Naive thymus-derived CD4-positive, alpha-beta T cell (primary cell): ENCODE results near the gene CCDC192. TPM values are rescaled to one million over a fixed set of nuclear protein-coding genes. Genes with fewer than 3 reads are reported as not detected.

Experiments used
- ATAC-seq: fragments of 150-1000 bp; cut with Tn5 transposase; 2 replicates; pipeline ENCODE4 v1.10.0; 2021; ENCODE audit warnings: mild to moderate bottlenecking, moderate library complexity
- CTCF ChIA-PET: fragments of 350-600 bp; sonication (Branson Sonifier 250); formaldehyde crosslinking; loops from one replicate; lab custom pipeline; 2021; ENCODE audit warnings: antibody characterized with exemption; lab: Charles Lee
- POLR2A ChIA-PET: fragments of 350-600 bp; sonication (Branson Sonifier 250); formaldehyde crosslinking; loops from one replicate; lab custom pipeline; 2021; ENCODE audit warnings: antibody characterized with exemption, inconsistent platforms; lab: Charles Lee
- DNase-seq, 9 donors: peaks; one replicate each; pipeline versions ENCODE4 v3.0.0 to v3.0.0-alpha.2; 2020 to 2022; ENCODE audit warnings: mixed read lengths in 1 of 9
- H3K27ac ChIP-seq: one replicate; pipeline ENCODE4 v1.7.0; 2013; ENCODE audit warnings: mild to moderate bottlenecking, low read depth, low read length, moderate library complexity
- H3K27me3 ChIP-seq, 2 donors: one replicate each; pipeline ENCODE4 v1.7.0; 2013; ENCODE audit warnings: low read length in 2 of 2, mild to moderate bottlenecking in 2 of 2, moderate library complexity in 2 of 2; ENCODE audit not compliant: control insufficient read depth in 2 of 2, insufficient read depth in 2 of 2
- H3K36me3 ChIP-seq, 3 experiments: 1 replicate in 2 of 3; 2 replicates in 1 of 3; pipeline ENCODE4 v1.7.0; 2013; ENCODE audit warnings: low read length in 3 of 3, mild to moderate bottlenecking in 3 of 3, moderate library complexity in 1 of 3; ENCODE audit not compliant: insufficient read depth in 3 of 3, control insufficient read depth in 2 of 3
- H3K4me1 ChIP-seq, 2 donors: one replicate each; pipeline ENCODE4 v1.7.0; 2013; ENCODE audit warnings: low read length in 2 of 2, mild to moderate bottlenecking in 2 of 2, moderate library complexity in 1 of 2; ENCODE audit not compliant: control insufficient read depth in 2 of 2, insufficient read depth in 2 of 2
- H3K4me3 ChIP-seq: 2 replicates; pipeline ENCODE4 v1.7.0; 2013; ENCODE audit warnings: mild to moderate bottlenecking, low read length
- H3K9me3 ChIP-seq, 3 experiments: 1 replicate in 2 of 3; 2 replicates in 1 of 3; pipeline ENCODE4 v1.7.0; 2013; ENCODE audit warnings: low read length in 3 of 3; ENCODE audit not compliant: control insufficient read depth in 2 of 3
- H3K27ac Mint-ChIP-seq, 9 donors: one replicate each; pipeline ENCODE4 v1.8.0; 2020 to 2022; ENCODE audit warnings: mixed read lengths in 9 of 9, mild to moderate bottlenecking in 8 of 9, moderate library complexity in 5 of 9, inconsistent platforms in 2 of 9
- H3K27me3 Mint-ChIP-seq, 5 donors: one replicate each; pipeline ENCODE4 v1.8.0; 2021 to 2022; ENCODE audit warnings: mixed read lengths in 5 of 5, mild to moderate bottlenecking in 1 of 5
- H3K36me3 Mint-ChIP-seq, 5 donors: one replicate each; pipeline ENCODE4 v1.8.0; 2020 to 2022; ENCODE audit warnings: mixed read lengths in 5 of 5, mild to moderate bottlenecking in 3 of 5, inconsistent platforms in 1 of 5
- H3K4me1 Mint-ChIP-seq, 7 donors: one replicate each; pipeline ENCODE4 v1.8.0; 2020 to 2022; ENCODE audit warnings: mixed read lengths in 7 of 7, mild to moderate bottlenecking in 3 of 7, inconsistent platforms in 1 of 7
- H3K4me3 Mint-ChIP-seq, 10 donors: one replicate each; pipeline ENCODE4 v1.8.0; 2020 to 2022; ENCODE audit warnings: mild to moderate bottlenecking in 10 of 10, mixed read lengths in 10 of 10, moderate library complexity in 6 of 10, inconsistent platforms in 2 of 10
- H3K9me3 Mint-ChIP-seq, 11 donors: one replicate each; pipeline ENCODE4 v1.8.0; 2020 to 2022; ENCODE audit warnings: mixed read lengths in 11 of 11, mild to moderate bottlenecking in 4 of 11, inconsistent platforms in 1 of 11, moderate library complexity in 1 of 11
- intact Hi-C, 2 donors: fragments of 100-400 bp; cut with micrococcal nuclease; formaldehyde crosslinking; loops; one replicate each; pipeline ENCODE4 v1.15.1; 2023
- polyA plus RNA-seq, 2 donors: library from polyadenylated mRNA; unstranded; fragments of 300-500 nt; fragmentation: Illumina TruSeq; gene quantifications; one replicate each; pipeline ENCODE4 v1.2.3, GENCODE V29; 2021
- total RNA-seq, 6 experiments: library from RNA in 5 of 6; stranded (reverse) in 5 of 6; gene quantifications; 1 replicate in 5 of 6; 2 replicates in 1 of 6; pipeline ENCODE4 v1.2.3 and lab custom pipeline; 2021 to 2026

CCDC192 gene
- total and polyA plus RNA-seq, 7 experiments from 2014 or later: not detected

GRCh38 chr5:127863161-127863560 is 160.0 kb downstream of the CCDC192 start:
- Mint-ChIP-seq H3K9me3 (no peaks in the 10 kb centered on the region), H3K36me3 (no peaks in the 10 kb centered on the region), H3K27ac (no peak overlapping the region), H3K27me3 (peaks cover 0 to 9% (median 5%) of the 10 kb centered on the region in 5 donors), H3K4me1 (no peaks in the 10 kb centered on the region), H3K4me3 (no peak overlapping the region)
- ChIA-PET CTCF (no interaction called here), POLR2A (no interaction called here)
- ATAC-seq: no peak
- Histone ChIP-seq H3K36me3 (no peaks in the 10 kb centered on the region), H3K4me3 (no peak overlapping the region), H3K27ac (no peak overlapping the region), H3K27me3 (no peaks in the 10 kb centered on the region), H3K4me1 (no peaks in the 10 kb centered on the region), H3K9me3 (no peaks in the 10 kb centered on the region)
- intact Hi-C loops: no loop called here
- no peak for DNase-seq

DNA sequence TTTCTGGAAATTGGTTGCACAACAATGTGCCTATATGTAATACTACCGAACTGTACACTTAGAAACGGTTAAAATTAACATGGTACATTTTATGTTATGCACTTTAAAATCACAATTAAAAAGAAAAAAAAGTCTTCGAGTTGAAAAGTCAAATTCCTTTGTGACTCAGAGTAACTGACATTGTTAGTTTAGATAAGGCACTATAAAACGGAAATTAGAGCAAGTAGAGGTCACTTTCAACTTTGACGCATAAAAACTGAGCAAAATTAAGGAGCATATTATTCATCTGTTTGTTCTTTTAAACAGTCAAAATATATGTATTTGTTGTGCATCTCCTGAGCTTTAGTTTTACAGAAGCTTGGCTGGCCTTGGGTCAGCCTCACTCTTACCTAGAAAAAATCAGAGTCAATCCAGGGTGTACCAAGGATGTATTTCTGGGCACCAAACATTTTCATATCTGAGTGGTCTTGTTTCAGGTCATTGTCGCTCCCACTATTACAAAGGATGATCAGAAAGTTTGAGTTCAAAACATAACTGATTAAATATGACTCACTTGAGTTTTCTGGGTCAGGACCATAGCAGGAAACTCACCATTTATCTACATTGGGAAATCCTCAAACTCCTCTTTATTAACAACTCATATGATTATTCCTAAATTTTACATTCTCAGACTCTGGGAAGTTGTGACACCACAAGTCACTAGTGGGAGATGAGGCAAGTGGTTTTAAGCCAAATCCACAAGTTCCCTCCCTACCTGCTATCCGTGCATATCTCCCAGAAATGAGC is 160.6 kb downstream of the CCDC192 start:
- Mint-ChIP-seq H3K27ac (no peak overlapping the region), H3K27me3 (peaks cover 0 to 13% (median 5%) of the 10 kb centered on the region in 5 donors)
- no peak for DNase-seq

DNA sequence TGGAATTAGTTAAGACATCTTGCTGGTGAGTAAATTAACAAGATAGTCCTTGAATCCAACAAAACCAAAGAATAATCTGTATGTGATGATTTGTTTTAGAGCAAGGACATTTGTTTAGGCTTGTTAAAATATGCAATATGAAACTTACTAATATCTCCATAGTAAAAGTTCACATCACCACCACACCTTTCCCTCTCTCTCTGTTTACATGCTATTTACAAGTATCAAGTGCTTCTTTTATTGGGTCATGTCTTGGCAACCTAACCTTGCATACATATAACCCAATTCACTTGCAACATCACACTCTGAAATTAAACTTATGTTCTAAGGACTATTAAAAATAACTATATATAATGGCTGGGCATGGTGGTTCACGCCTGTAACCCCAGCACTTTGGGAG is 161.3 kb downstream of the CCDC192 start:
- Mint-ChIP-seq H3K27ac (no peak overlapping the region), H3K36me3 (no peaks in the 10 kb centered on the region), H3K27me3 (peaks cover 0 to 13% (median 4%) of the 10 kb centered on the region in 5 donors), H3K4me1 (no peaks in the 10 kb centered on the region), H3K9me3 (no peaks in the 10 kb centered on the region), H3K4me3 (no peak overlapping the region)
- ChIA-PET CTCF (no interaction called here), POLR2A (no interaction called here)
- ATAC-seq: no peak
- H3K36me3 ChIP-seq: no peaks in the 10 kb centered on the region
- no peak overlapping the region for H3K4me3 ChIP-seq
- H3K27me3 ChIP-seq: no peaks in the 10 kb centered on the region
- H3K9me3 ChIP-seq: no peaks in the 10 kb centered on the region
- intact Hi-C loops: no loop called here
- no peaks in the 10 kb centered on the region for H3K4me1 ChIP-seq
- H3K27ac ChIP-seq: no peak overlapping the region
- DNase-seq: no peak

More for the DNA sequence above, 160.6 kb downstream of the CCDC192 start:
- POLR2A ChIA-PET: no interaction called here
- H3K27me3 ChIP-seq: no peaks in the 10 kb centered on the region
- no peaks in the 10 kb centered on the region for H3K36me3 Mint-ChIP-seq
- intact Hi-C loops: no loop called here
- no peak overlapping the region for H3K27ac ChIP-seq
- no peak for ATAC-seq
- H3K36me3 ChIP-seq: no peaks in the 10 kb centered on the region
- H3K4me3 ChIP-seq: no peak overlapping the region
- H3K9me3 ChIP-seq: no peaks in the 10 kb centered on the region
- no peak overlapping the region for H3K4me3 Mint-ChIP-seq
- H3K9me3 Mint-ChIP-seq: no peaks in the 10 kb centered on the region
- no peaks in the 10 kb centered on the region for H3K4me1 ChIP-seq
- CTCF ChIA-PET: no interaction called here
- H3K4me1 Mint-ChIP-seq: no peaks in the 10 kb centered on the region

DNA sequence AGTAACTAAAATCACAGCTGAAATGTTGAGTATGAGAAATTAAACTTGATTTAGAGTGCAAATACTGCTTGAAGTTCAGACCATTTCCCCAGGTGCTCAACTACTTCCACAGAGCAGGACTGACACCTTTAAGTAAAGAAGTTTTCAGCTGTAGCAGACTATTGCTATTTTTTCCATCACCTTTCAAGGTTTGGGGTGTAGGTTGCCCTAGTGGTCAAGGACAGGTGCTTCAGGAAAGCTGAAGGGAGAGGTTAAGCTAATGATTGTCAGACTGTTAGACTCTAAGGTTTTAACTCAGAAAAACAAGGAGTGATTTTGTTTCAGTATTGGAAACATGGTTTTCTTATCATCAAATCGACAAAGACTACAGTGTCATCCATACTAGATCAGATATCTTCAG is 162.1 kb downstream of the CCDC192 start:
- no peak overlapping the region for H3K27ac ChIP-seq
- CTCF ChIA-PET: no interaction called here
- no peaks in the 10 kb centered on the region for H3K36me3 ChIP-seq
- DNase-seq (no peak), ATAC-seq (no peak)
- no peaks in the 10 kb centered on the region for H3K4me1 ChIP-seq
- no peaks in the 10 kb centered on the region for H3K9me3 ChIP-seq
- no peaks in the 10 kb centered on the region for H3K4me1 Mint-ChIP-seq
- no peak overlapping the region for H3K27ac Mint-ChIP-seq
- no peaks in the 10 kb centered on the region for H3K9me3 Mint-ChIP-seq
- H3K4me3 ChIP-seq: no peak overlapping the region
- H3K27me3 Mint-ChIP-seq: peaks cover 0 to 8% (median 4%) of the 10 kb centered on the region in 5 donors
- intact Hi-C loops: no loop called here
- H3K36me3 Mint-ChIP-seq: no peaks in the 10 kb centered on the region
- POLR2A ChIA-PET: no interaction called here
- no peak overlapping the region for H3K4me3 Mint-ChIP-seq
- H3K27me3 ChIP-seq: no peaks in the 10 kb centered on the region

DNA sequence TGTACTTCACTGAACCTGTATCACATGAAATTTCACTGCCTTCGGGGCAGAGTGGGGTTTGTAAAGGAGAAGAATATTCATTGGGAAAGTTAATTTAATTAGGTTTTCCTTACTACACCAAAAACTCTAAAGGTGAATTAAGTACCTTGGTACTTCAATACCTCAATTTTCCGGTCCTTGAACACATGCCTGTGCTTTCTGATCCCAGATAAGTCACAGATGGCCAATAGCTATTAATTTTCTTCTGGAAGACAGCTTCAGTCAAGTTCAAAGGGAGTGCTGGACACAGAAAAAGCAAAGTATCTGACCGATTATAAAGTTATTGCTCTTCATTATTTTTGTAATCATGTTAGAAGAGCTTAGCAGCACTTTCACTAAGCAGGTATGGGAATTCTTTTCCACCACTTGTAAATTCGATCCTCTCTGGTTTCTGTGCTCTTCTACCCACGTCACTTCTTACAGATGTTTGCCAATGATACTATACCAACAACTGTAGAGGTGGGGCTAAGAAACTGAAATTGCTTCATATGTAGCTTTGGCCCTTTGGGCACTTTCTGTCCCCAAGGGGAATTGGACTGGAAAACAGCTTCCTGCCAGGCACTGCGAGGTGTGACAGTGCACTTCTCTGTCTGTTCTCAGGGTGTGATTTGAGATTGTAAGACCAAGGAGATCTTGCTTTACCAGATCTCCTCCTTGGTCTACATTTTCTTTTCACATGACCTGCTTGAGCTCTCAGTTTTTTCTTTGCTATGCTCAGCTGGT is 164.0 kb downstream of the CCDC192 start:
- H3K4me1 Mint-ChIP-seq: no peaks in the 10 kb centered on the region
- H3K27ac ChIP-seq: no peak overlapping the region
- DNase-seq (no peak), ATAC-seq (no peak)
- no peak overlapping the region for H3K4me3 Mint-ChIP-seq
- H3K36me3 Mint-ChIP-seq: no peaks in the 10 kb centered on the region
- ChIA-PET CTCF (no interaction called here), POLR2A (no interaction called here)
- peaks cover 0 to 8% (median 4%) of the 10 kb centered on the region in 5 donors for H3K27me3 Mint-ChIP-seq
- no peak overlapping the region for H3K27ac Mint-ChIP-seq
- H3K4me1 ChIP-seq: no peaks in the 10 kb centered on the region
- H3K9me3 ChIP-seq: no peaks in the 10 kb centered on the region
- no peaks in the 10 kb centered on the region for H3K9me3 Mint-ChIP-seq
- intact Hi-C loops: no loop called here
- no peaks in the 10 kb centered on the region for H3K36me3 ChIP-seq
- H3K4me3 ChIP-seq: no peak overlapping the region
- no peaks in the 10 kb centered on the region for H3K27me3 ChIP-seq

DNA sequence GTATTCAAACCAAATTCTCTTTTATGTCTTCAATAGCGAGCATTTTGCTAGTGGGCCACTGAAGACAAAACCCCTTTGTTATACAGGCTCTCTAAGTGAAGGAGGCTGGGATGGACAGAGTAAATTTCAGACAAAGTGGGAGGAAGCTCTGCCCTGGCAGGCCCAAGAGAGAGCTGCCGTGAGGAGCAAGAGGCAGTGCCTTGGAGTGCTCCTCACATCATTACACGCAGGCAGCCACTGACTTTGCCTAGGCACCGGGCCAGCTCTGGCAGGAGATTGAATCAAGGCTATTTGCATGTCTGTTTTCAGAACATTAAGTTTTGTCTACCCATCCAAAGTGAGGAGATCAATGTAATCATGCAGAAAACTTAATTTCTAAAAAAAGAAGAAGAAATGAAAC is 167.7 kb downstream of the CCDC192 start:
- Histone ChIP-seq H3K4me3 (no peak overlapping the region), H3K4me1 (no peaks in the 10 kb centered on the region), H3K27ac (no peak overlapping the region), H3K9me3 (no peaks in the 10 kb centered on the region), H3K36me3 (no peaks in the 10 kb centered on the region), H3K27me3 (no peaks in the 10 kb centered on the region)
- intact Hi-C loops: loop anchor here in 1 of 2 donors (10.0 kb wide), 1 partner anchor 804 kb away; no protein-coding TSS in a partner anchor
- no peak overlapping the region for H3K27ac Mint-ChIP-seq
- CTCF ChIA-PET: no interaction called here
- POLR2A ChIA-PET: interaction anchor here (0.6 kb wide), 1 partner anchor 32 kb away, joined by 3 read pairs; no protein-coding TSS in a partner anchor
- ATAC-seq: no peak
- DNase-seq: no peak
- peaks cover 0 to 12% (median 4%) of the 10 kb centered on the region in 5 donors for H3K27me3 Mint-ChIP-seq
- H3K36me3 Mint-ChIP-seq: no peaks in the 10 kb centered on the region
- no peaks in the 10 kb centered on the region for H3K4me1 Mint-ChIP-seq
- H3K4me3 Mint-ChIP-seq: no peak overlapping the region
- H3K9me3 Mint-ChIP-seq: no peaks in the 10 kb centered on the region
